ENCODE data around the gene TOPBP1. TPM values are rescaled to one million over a fixed set of nuclear protein-coding genes. Genes with fewer than 3 reads are reported as not detected.

TOPBP1 gene
- total RNA-seq, 1 donor from 2014 or later = 40.3 TPM

DNA sequence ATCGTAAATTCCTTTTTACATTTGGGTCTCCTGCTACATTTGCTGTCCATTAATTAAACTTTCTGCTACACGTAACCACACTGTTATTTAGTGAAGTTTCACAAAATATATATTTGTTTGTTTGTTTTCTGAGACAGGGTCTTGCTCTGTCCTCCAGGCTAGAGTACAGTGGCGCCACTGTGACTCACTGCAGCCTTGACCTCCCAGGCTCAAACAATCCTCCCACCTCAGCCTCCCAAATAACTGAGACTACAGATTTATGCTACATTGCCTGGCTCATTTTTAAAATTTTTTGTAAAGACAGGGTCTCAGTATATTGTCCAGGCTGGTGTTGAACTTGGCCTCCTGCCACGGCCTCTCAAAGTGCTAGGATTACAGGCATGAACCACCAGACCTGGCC lies 20.5 kb downstream of the TOPBP1 start:
- H3K9me3 Mint-ChIP-seq = no peaks in the 10 kb centered on the region
- peaks cover 46% of the 10 kb centered on the region for H3K36me3 Mint-ChIP-seq
- no peak for DNase-seq (ENCODE audit: low spot score in 2 of 2, unreplicated experiment in 2 of 2)
- TF ChIP-seq, protein P1, sequence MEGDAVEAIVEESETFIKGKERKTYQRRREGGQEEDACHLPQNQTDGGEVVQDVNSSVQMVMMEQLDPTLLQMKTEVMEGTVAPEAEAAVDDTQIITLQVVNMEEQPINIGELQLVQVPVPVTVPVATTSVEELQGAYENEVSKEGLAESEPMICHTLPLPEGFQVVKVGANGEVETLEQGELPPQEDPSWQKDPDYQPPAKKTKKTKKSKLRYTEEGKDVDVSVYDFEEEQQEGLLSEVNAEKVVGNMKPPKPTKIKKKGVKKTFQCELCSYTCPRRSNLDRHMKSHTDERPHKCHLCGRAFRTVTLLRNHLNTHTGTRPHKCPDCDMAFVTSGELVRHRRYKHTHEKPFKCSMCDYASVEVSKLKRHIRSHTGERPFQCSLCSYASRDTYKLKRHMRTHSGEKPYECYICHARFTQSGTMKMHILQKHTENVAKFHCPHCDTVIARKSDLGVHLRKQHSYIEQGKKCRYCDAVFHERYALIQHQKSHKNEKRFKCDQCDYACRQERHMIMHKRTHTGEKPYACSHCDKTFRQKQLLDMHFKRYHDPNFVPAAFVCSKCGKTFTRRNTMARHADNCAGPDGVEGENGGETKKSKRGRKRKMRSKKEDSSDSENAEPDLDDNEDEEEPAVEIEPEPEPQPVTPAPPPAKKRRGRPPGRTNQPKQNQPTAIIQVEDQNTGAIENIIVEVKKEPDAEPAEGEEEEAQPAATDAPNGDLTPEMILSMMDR (IDR thresholded peaks at IDR 0.05; ENCODE audit: unreplicated experiment) = no peak
- H3K4me3 Mint-ChIP-seq = no peak overlapping the region
- H3K4me1 Mint-ChIP-seq = no peaks in the 10 kb centered on the region
- no peaks in the 10 kb centered on the region for H3K27me3 Mint-ChIP-seq (ENCODE audit: low read depth)
- H3K27ac Mint-ChIP-seq = no peak overlapping the region

DNA sequence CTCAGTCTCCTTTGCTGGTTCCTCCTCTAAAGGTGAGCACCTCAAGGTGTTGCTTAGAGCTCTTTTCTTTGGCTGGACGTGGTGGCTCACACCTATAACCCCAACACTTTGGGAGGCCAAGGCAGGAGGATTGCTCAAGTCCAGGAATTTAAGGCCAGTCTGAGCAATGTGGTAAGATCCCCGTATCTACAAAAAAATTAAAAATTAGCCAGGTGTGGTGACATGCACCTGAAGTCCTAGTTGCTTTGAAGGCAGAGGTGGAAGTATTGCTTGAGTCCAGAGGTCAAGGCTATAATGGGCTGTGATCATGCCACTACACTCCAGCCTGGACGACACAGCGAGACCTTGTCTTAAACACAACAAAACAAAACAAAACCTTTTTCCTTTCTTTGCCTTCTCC lies 28.3 kb downstream of the TOPBP1 start:
- Mint-ChIP-seq H3K4me1 (no peaks in the 10 kb centered on the region), H3K4me3 (no peak overlapping the region), H3K27me3 (ENCODE audit: low read depth) (no peaks in the 10 kb centered on the region), H3K36me3 (peaks cover 37% of the 10 kb centered on the region), H3K27ac (no peak overlapping the region), H3K9me3 (no peaks in the 10 kb centered on the region)
- no peak for DNase-seq (ENCODE audit: low spot score in 2 of 2, unreplicated experiment in 2 of 2)
- TF ChIP-seq, protein P1 (IDR thresholded peaks at IDR 0.05; ENCODE audit: unreplicated experiment) = no peak

DNA sequence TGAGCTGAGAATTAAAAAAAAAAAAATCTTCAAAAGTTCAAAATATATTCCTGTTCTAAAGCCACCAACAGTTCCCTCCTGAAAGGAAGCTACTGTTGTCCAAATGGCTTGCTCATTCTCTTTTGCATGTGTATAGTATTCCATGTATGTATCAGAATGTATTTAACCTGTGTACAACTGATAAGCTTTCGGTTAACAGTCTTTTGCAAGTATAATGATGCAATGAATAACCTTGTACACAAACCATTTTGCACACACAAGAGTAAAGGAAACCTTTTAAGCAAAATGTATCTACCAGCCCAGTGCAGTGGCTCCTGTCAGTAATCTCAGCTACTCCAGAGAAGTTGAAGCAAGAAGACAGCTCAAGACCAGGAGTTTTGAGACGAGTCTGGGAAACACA lies 32.6 kb downstream of the TOPBP1 start:
- no peaks in the 10 kb centered on the region for H3K4me1 Mint-ChIP-seq
- DNase-seq (ENCODE audit: low spot score in 2 of 2, unreplicated experiment in 2 of 2) = no peak
- no peaks in the 10 kb centered on the region for H3K27me3 Mint-ChIP-seq (ENCODE audit: low read depth)
- H3K36me3 Mint-ChIP-seq = peaks cover 42% of the 10 kb centered on the region
- TF ChIP-seq, protein P1 (IDR thresholded peaks at IDR 0.05; ENCODE audit: unreplicated experiment) = no peak
- H3K9me3 Mint-ChIP-seq = no peaks in the 10 kb centered on the region
- H3K4me3 Mint-ChIP-seq = no peak overlapping the region
- H3K27ac Mint-ChIP-seq = no peak overlapping the region

DNA sequence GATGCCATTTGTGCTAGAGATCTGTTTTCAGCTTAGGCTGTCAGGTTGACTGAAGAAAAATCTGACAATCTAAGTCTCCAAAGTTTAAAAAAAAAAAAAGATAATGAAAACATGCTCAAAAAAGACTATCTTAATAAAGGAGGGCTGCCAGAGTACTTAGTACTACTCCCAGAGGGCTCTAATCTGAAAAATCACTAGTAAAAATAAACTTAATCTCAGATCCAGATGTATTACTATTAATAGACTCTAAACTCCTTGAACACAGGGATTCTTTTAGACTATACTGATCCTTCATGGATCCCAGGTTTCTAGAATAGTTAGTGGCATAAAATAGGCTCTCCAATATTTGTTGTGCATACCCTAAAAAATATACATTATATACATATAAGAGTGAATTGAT lies 34.0 kb downstream of the TOPBP1 start:
- no peak for DNase-seq (ENCODE audit: low spot score in 2 of 2, unreplicated experiment in 2 of 2)
- no peaks in the 10 kb centered on the region for H3K9me3 Mint-ChIP-seq
- no peaks in the 10 kb centered on the region for H3K4me1 Mint-ChIP-seq
- H3K4me3 Mint-ChIP-seq = no peak overlapping the region
- TF ChIP-seq, protein P1 (IDR thresholded peaks at IDR 0.05; ENCODE audit: unreplicated experiment) = no peak
- H3K27me3 Mint-ChIP-seq (ENCODE audit: low read depth) = no peaks in the 10 kb centered on the region
- H3K27ac Mint-ChIP-seq = no peak overlapping the region
- peaks cover 38% of the 10 kb centered on the region for H3K36me3 Mint-ChIP-seq

DNA sequence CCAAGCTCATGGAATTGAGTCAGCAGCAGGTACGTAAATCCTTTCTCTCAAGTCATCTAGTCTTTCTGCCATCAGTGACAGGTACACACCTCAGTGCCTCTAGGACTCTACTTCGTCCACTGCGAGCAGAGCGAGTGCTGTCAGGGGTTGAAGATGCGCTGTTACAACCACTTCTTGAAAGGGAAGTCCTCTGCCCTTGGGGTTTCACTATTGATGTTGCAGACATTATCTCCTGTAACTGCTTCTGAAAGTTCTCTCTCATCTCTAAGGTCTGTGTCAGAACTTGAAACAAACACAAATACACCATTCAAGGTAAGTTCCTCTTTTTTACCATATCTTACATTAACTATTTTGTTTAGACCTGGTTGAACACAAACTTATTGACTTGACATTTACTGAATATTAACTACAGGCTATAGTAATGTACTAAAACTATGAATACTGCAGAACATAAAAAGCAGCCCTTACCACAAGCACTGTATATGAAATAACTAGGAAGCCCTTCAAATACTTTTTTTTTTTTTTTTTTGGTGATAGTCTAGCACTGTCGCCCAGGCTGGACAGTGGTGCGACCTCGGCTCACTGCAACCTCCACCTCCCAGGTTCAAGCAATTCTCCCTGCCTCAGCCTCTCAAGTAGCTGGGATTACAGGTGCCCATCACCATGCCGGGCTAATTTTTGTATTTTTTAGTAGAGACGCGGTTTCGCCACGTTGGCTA lies 41.5 kb downstream of the TOPBP1 start:
- Mint-ChIP-seq H3K36me3 (peaks cover 38% of the 10 kb centered on the region), H3K27ac (no peak overlapping the region)
- TF ChIP-seq, protein P1 (IDR thresholded peaks at IDR 0.05; ENCODE audit: unreplicated experiment) = no peak

More for the DNA sequence above, 41.5 kb downstream of the TOPBP1 start:
- no peak for DNase-seq (ENCODE audit: low spot score in 2 of 2, unreplicated experiment in 2 of 2)
- Mint-ChIP-seq H3K4me1 (no peaks in the 10 kb centered on the region), H3K9me3 (no peaks in the 10 kb centered on the region), H3K27me3 (ENCODE audit: low read depth) (no peaks in the 10 kb centered on the region), H3K4me3 (no peak overlapping the region)
